ENCODE results near the gene SLAMF1.
"Not testable (repeated sequence)": the region's sequence is repeated elsewhere in the genome, so short reads cannot be mapped to it uniquely, and the experiment has no call there.

SLAMF1 gene

DNA sequence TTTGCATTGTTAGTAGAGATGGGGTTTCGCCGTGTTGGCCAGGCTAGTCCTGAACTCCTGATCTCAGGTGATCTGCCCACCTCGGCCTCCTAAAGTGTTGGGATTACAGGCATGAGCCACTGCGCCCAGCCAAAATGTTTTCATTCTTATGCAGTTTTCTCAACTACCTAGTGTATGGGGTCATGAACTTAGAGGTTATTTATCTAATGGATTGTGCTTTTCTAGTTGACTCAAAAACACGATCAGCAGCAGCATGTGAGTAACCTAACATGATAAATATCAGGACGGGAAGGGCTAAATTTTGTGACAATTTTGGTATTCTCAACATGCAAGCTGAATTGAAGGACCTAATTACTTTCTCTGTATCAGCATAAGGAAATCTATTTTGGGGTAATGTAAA is 58.4 kb downstream of the SLAMF1 start:
- no peak for DNase-seq

- DNase-seq: no peak
Measured at GRCh38 chr1:160584784-160585183, 62.1 kb downstream of the SLAMF1 start.

- DNase-seq: not testable (repeated sequence)
Measured at GRCh38 chr1:160582976-160583375, 63.9 kb downstream of the SLAMF1 start.

- no peak for DNase-seq
Measured at GRCh38 chr1:160581961-160582360, 64.9 kb downstream of the SLAMF1 start.

DNA sequence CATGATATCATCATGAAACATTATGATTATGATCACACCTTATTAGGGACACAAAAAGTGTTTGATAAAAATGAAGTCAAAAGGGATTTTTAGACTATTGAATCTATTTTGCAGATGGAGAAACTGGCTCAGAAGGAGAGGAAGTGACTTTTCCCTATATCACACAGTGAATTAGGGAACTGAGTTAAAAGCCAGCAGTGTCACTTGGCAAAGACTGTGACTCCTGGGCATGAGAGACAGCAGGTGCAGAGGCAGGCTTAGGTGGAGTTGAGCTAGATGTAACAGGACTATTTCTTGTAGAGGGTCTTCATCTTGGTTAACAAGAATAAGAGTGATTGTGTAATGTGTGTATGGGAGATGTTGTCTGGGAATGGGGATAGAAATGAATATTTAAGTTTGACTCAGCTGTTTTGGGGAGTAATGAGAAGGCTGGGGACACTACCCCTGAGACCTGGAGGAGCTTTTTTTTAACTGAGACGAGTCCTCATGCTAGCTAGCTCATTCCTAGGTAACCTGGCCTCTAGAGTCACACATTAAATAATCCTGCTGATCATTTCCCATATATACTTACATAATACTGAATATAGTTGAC is 66.5 kb downstream of the SLAMF1 start:
- DNase-seq: no peak

DNA sequence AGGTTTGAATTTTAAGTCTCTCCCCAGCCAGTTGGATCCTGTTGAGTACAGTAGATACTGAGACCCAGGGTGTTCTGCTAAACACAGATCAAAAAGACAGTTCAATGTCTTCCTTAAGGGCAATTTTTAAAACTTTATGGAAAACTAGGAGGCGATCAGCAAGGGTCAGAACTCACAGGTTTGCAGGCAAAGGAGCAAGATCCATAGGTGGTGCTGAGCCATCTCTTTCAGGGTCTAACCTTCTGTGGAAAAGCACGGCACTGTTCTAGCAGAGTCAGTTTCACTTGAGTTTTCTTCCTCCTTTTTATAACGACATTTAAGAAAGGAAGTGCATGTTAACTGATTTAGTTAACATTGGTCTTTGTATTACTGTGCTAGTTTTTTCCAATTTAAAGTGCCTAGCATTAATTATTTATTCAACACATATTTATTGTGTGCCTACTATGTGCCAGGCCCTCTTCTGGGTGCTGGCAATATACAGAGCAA is 67.6 kb downstream of the SLAMF1 start, which contains the start of gene CD84:
TSS of gene CD84 (minus strand) at position 281 of the 486 bp plus-strand sequence. CDS start at position 222, 59 bp downstream.
- no peak for DNase-seq

DNA sequence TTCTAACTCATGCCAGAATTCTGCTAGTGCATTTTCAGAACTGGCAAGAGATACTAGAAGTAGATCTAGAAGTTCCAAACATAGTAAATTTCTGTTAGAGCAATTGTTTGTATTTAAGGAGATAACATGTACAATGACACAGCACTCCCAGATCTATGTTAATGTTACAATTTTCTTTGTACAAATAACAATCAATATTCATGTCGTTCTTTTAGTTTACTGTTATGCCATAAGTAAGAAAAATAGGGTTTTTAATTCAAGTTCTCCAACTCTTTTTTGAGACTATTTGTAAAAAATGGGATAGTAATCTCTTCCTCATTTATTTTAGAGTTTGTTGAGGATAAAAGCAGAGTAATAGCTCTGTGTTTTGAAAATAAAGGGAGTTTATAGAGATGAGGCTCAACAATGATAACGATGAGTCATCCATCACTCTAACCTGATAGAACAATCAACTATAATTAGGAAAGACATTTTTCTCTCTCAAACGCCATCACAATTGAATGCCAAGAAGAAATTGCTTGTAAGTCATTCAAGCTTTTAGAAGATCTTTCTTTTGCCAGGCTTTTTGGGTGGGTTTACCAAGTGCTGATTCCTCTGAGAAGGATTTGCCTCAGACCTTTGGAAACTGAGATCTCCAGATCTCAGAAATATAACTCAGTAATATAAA is 68.2 kb downstream of the SLAMF1 start:
- no peak for DNase-seq

GRCh38 chr1:160578175-160578524 is 68.7 kb downstream of the SLAMF1 start:
- DNase-seq: no peak

DNA sequence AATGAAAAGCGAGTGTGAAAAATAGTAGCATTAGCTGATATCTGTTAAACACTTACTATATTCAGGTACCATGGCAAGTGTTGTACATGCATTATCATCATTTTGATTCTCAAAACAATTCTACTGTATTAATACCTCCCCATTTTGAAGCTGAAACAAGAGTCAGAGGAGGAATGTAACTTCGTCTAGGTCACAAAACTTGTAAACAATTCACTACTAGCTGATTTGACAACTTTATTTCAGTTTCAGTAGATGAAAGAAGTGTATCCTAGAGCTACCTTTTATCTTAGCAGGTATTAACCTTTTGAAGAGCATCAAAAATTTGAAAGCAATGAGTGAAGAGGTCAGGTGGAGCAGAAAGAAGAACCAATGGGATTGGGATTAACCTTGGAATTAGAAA is 69.2 kb downstream of the SLAMF1 start:
- no peak for DNase-seq

DNA sequence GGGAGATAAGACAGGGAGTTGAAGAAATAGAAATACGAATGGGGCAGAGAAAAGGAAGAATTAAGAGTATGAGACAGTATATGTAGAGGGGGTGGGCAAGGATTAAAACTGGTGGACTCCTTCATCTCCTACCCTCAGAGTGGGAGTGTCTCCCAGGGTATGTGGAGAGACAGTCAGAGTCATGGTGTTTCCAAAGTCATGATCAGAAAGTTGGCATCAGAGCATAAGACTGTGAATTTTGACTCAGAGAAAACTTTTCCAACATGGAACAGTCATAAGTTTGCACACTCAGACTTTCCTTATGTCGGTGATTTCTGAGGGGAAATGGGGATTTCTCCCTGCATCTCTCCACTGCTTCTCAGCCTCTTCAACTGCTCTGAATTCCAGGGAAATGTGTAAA is 70.0 kb downstream of the SLAMF1 start:
- no peak for DNase-seq

GRCh38 chr1:160576390-160576789 is 70.5 kb downstream of the SLAMF1 start:
- no peak for DNase-seq

DNA sequence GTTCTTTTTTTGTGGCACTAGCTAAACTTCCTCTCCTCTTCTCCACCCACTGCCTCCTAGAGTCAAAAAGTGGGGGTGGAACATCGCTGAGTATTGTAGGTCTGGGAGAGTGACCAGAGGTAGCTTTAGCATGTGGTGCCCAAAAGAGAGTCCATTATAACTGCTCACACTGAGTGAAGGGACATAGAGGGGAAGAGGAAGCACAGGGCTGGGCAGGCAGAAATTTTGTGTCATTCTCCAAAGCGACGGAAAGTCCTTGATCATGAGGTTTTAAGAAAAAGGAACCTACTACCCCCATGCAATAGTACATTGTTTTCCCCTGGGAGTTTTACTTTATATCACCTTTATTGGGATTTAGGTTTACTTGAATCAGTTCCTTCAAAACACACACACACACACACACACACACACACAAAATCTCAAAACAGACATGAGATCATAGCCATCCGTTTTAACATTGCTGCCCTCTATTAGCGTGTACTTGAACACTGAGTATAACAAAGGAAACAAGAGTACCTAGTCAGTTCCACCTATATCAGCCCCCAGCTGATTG is 71.7 kb downstream of the SLAMF1 start:
- no peak for DNase-seq

GRCh38 chr1:160570840-160571239 is 76.0 kb downstream of the SLAMF1 start:
- DNase-seq: no peak

- DNase-seq: no peak
Measured at GRCh38 chr1:160569806-160570205, 77.0 kb downstream of the SLAMF1 start.

- no peak for DNase-seq
Measured at GRCh38 chr1:160567858-160568682, 78.8 kb downstream of the SLAMF1 start.

GRCh38 chr1:160567341-160567740 is 79.5 kb downstream of the SLAMF1 start:
- DNase-seq: no peak

DNA sequence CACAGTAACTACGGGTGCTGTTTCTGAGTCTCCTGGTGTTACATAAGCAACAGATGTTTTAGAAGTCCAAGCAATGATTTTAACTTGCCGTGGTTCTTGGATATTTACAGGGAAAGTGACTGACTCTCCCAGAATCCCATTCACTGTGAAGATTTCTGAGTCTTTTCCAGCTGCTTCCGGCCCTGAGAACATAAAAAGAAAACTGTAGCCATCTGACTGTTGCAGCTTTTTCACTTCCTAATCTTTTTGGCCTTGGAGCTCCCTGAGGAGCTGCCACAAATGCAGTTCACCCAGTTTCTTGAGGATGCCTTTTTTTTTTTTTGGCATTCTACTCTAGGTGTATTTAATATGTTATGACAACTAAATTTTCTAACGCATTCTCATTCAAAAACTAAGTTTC is 81.3 kb downstream of the SLAMF1 start:
- no peak for DNase-seq

DNA sequence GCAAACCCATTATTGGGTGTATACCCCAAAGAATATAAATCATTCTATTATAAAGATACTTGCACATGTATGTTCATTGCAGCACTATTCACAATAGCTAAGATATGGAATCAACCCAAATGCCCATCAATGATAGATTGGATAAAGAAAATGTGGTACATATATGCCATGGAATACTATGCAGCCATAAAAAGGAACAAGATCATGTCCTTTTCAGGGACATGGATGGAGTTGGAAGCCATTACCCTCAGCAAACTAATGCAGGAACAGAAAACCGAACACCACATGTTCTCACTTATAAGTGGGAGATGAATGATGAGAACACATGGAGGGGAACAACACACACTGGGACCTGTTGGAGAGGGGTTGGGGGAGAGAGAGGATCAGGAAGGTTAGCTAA is 83.6 kb downstream of the SLAMF1 start:
- not testable (repeated sequence) for DNase-seq

DNA sequence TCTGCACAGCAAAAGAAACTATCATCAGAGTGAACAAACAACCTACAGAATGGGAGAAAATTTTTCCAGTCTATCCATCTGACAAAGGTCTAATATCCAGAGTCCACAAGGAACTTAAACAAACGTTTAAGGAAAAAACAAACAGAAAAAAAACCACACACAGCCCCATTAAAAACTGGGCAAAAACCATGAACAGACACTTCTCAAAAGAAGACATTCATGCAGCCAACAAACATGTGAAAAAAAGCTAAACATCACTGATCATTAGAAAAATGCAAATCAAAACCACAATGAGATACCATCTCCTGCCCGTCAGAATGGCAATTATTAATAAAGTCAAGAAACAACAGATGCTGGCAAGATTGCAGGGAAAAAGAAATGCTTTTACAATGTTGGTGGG is 84.1 kb downstream of the SLAMF1 start:
- DNase-seq: not testable (repeated sequence)

DNA sequence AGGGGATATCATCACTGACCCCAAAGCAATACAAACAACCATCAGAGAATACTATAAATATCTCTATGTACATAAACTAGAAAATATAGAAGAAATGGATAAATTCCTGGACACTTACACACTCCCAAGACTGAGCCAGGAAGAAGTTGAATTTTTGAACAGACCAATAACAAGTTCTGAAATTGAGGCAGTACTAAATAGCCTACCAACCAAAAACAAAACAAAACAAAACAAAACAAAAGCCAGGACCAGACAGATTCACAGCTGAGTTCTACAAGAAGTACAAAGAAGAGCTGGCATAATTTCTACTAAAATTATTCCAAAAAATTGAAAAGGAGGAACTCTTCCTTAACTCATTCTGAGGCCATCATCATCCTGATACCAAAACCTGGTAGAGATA is 86.0 kb downstream of the SLAMF1 start:
- DNase-seq: no peak

DNA sequence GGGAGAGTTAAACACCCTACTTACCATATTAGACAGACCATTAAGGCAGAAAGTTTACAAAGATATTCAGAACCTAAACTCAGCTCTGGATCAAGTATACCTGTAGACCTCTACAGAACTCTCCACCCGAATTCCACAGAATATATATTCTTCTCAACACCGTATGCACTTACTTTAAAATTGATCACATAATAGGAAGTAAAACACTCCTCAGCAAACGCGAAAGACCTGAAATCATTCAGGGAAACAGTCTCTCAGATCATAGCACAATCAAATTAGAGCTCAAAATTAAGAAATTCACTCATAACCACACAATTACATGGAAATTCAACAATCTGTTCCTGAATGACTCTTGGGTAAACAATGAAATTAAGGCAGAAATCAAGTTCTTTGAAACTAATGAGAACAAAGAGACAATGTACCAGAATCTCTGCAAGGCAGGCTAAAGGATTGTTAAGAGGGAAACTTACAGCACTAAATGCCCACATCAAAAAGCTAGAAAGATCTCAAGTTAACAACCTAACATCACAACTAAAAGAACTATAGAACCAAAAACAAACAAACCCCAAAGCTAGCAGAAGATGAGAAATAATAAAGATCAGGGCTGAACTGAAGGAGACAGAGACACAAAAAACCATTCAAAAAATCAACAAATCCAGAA is 86.7 kb downstream of the SLAMF1 start:
- no peak for DNase-seq

DNA sequence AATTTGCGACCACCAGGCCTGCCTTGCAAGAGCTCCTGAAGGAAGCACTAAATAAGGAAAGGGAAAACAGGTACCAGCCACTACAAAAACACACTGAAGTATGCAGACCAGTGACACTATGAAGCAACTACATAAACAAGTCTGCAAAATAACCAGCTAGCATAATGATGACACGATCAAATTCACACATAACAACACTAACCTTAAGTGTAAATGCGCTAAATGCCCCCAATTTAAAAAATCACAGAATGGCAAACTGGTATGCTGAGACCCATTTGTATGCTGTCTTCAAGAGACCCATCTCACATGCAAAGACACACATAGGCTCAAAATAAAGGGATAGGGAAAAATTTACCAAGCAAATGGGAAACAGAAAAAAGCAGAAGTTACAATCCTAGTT is 87.4 kb downstream of the SLAMF1 start:
- not testable (repeated sequence) for DNase-seq

All from fibroblast of skin of right biceps (primary cell).